ENCODE data around the gene SATL1. TPM values are rescaled to one million over a fixed set of nuclear protein-coding genes. Genes with fewer than 3 reads are reported as not detected.
"Not testable (repeated sequence)": the region's sequence is repeated elsewhere in the genome, so short reads cannot be mapped to it uniquely, and the experiment has no call there.

SATL1 gene
- total RNA-seq, 1 donor from 2014 or later = not detected

- H3K27me3 Mint-ChIP-seq = no peaks in the 10 kb centered on the region
- H3K9me3 Mint-ChIP-seq = no peaks in the 10 kb centered on the region
- no peak overlapping the region for H3K27ac Mint-ChIP-seq
- DNase-seq = no peak
- no peaks in the 10 kb centered on the region for H3K4me1 Mint-ChIP-seq
- no peak overlapping the region for H3K4me3 Mint-ChIP-seq
- no peaks in the 10 kb centered on the region for H3K36me3 Mint-ChIP-seq (ENCODE audit: low read depth)
- intact Hi-C loops (cut with micrococcal nuclease) = no loop called here
These were observed 102.6 kb downstream of the SATL1 start for GRCh38 chrX:85140964-85141363.

DNA sequence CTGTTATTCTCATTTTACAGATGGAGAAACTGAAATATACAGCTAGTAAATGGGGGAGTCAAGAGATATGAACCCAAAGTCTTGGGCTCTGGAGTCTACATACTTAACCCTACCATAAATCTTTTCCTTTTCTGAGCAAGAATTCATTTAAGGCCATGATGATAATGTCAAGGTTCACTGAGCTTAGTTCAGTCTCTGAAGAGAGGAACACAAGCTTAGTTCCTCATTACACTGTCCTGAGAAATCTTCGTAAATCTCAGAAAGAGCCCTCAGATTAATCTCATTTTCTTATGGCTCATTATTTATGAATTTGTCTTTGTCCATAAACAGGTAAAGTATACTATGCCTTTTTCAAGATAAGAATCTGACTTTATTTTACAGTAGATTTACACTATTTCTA is 104.2 kb downstream of the SATL1 start:
- intact Hi-C loops (cut with micrococcal nuclease) = no loop called here
- no peak overlapping the region for H3K4me3 Mint-ChIP-seq

DNA sequence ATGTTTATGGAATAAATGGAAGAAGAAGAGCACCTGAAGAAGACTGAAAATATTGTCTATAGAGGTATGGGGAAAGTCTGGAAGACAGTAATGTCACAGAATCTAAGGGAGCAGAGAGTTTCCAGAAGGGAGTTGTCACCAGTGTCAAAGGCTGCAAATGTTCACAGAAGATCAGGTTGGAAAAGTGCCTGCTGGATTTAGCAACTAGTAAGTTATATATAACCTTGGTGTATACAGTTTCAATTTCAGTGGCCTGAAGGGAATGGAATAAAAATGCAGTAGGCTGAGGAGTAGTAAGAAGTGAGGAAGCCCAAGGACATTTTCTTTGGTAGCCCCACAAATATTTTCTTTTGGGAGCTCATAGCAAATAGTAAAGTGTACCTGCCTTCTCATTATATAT is 107.2 kb downstream of the SATL1 start:
- Mint-ChIP-seq H3K27me3 (no peaks in the 10 kb centered on the region), H3K4me1 (no peaks in the 10 kb centered on the region), H3K27ac (no peak overlapping the region), H3K36me3 (ENCODE audit: low read depth) (no peaks in the 10 kb centered on the region), H3K9me3 (no peaks in the 10 kb centered on the region), H3K4me3 (no peak overlapping the region)
- intact Hi-C loops (cut with micrococcal nuclease) = no loop called here
- DNase-seq = no peak

More for the DNA sequence above, 104.2 kb downstream of the SATL1 start:
- no peak for DNase-seq
- Mint-ChIP-seq H3K27me3 (no peaks in the 10 kb centered on the region), H3K36me3 (ENCODE audit: low read depth) (no peaks in the 10 kb centered on the region), H3K9me3 (no peaks in the 10 kb centered on the region), H3K27ac (no peak overlapping the region), H3K4me1 (no peaks in the 10 kb centered on the region)

DNA sequence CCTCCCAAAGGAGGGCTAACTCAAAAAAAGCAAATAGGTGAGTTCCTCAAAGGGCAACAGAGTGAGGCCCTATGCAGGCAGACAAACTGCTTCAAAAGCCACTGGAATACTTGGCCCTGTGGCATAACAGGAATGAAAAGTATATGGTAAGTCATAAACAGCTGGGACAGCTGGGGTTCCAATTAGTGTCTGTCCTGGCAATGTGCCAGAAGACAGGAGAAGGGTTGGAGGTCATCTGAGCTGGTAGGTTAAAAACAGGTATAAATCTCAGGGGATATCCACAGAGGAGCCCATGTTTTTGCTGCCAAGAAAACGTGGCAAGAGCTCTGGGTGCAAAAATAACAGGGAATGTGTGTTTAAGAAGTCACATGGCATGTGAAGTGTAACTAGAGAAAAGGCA is 128.3 kb downstream of the SATL1 start:
- no peak overlapping the region for H3K27ac Mint-ChIP-seq
- H3K4me3 Mint-ChIP-seq = no peak overlapping the region
- intact Hi-C loops (cut with micrococcal nuclease) = no loop called here
- H3K36me3 Mint-ChIP-seq (ENCODE audit: low read depth) = no peaks in the 10 kb centered on the region
- H3K4me1 Mint-ChIP-seq = no peaks in the 10 kb centered on the region
- H3K9me3 Mint-ChIP-seq = no peaks in the 10 kb centered on the region
- no peaks in the 10 kb centered on the region for H3K27me3 Mint-ChIP-seq
- DNase-seq = no peak

GRCh38 chrX:85114776-85115175 is 128.8 kb downstream of the SATL1 start:
- no peak for DNase-seq
- Mint-ChIP-seq H3K27ac (no peak overlapping the region), H3K36me3 (ENCODE audit: low read depth) (no peaks in the 10 kb centered on the region), H3K9me3 (no peaks in the 10 kb centered on the region), H3K4me3 (no peak overlapping the region), H3K27me3 (no peaks in the 10 kb centered on the region), H3K4me1 (no peaks in the 10 kb centered on the region)
- intact Hi-C loops (cut with micrococcal nuclease) = no loop called here

DNA sequence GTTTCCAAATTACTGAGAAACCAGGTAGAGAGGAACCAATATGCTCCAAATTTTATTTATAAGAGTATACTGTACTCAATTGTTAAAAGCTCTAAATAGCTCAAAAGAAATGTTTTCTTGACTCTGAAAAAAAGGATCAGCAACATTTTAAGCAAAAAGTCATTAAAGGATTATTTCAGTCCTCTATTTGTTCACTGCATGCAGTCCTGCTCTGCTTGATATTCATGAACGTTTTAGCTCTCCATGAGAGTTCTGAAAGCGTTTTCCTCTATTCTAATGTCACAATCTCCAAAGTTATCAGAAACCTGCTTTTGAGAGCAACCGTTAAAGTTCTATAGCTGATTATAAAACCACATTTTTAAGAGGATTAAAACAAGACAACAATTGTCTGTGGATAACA is 129.4 kb downstream of the SATL1 start:
- Mint-ChIP-seq H3K9me3 (no peaks in the 10 kb centered on the region), H3K27me3 (no peaks in the 10 kb centered on the region), H3K27ac (no peak overlapping the region), H3K36me3 (ENCODE audit: low read depth) (no peaks in the 10 kb centered on the region), H3K4me1 (no peaks in the 10 kb centered on the region), H3K4me3 (no peak overlapping the region)
- intact Hi-C loops (cut with micrococcal nuclease) = no loop called here
- no peak for DNase-seq

DNA sequence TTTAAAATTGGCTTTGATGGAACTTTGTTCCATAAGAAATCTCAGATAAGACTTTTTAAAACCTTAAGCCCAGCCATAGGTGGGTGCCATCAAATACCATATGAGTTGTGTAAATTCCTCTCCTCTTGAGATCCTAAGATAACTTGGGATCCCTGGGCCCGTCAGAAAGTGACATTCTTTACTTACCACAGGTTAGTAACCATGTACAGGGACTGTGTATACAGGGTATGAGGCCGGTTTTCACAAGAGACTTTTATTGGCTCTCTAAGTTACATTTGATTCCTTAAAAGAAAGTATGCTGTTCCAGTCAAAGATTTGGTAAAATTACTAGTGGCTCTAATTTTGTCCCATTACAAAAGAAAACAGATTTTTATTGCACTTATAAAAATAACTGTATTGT is 129.8 kb downstream of the SATL1 start:
- no peaks in the 10 kb centered on the region for H3K9me3 Mint-ChIP-seq
- H3K27ac Mint-ChIP-seq = no peak overlapping the region
- no peak for DNase-seq

GRCh38 chrX:85112293-85112692 is 131.3 kb downstream of the SATL1 start:
- no peaks in the 10 kb centered on the region for H3K27me3 Mint-ChIP-seq
- DNase-seq = no peak
- no peaks in the 10 kb centered on the region for H3K36me3 Mint-ChIP-seq (ENCODE audit: low read depth)
- intact Hi-C loops (cut with micrococcal nuclease) = no loop called here
- no peaks in the 10 kb centered on the region for H3K4me1 Mint-ChIP-seq
- H3K4me3 Mint-ChIP-seq = no peak overlapping the region
- no peaks in the 10 kb centered on the region for H3K9me3 Mint-ChIP-seq
- no peak overlapping the region for H3K27ac Mint-ChIP-seq

More for the DNA sequence above, 129.8 kb downstream of the SATL1 start:
- intact Hi-C loops (cut with micrococcal nuclease) = no loop called here
- no peaks in the 10 kb centered on the region for H3K36me3 Mint-ChIP-seq (ENCODE audit: low read depth)
- no peaks in the 10 kb centered on the region for H3K27me3 Mint-ChIP-seq
- no peaks in the 10 kb centered on the region for H3K4me1 Mint-ChIP-seq
- H3K4me3 Mint-ChIP-seq = no peak overlapping the region

DNA sequence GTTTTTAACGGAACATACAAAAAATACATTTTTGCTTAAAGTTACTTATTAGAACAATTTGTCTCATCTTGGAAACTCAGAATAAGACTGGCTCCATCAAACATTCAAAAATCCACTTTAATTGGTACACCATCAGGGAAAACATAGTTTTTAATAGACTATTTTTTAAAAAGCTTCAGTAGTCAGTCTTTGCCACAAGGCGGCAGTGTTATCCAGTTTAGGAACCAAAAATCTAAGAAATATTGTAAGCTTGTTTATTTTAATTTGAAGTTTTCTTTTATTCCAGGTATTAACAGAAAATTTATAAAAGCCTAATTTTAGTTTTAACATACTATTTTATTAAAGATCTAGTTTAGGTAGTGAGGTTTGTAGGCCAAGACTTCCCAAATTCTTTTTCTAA is 132.2 kb downstream of the SATL1 start:
- H3K27ac Mint-ChIP-seq = no peak overlapping the region
- no peaks in the 10 kb centered on the region for H3K4me1 Mint-ChIP-seq
- H3K4me3 Mint-ChIP-seq = no peak overlapping the region
- DNase-seq = no peak
- H3K36me3 Mint-ChIP-seq (ENCODE audit: low read depth) = no peaks in the 10 kb centered on the region
- intact Hi-C loops (cut with micrococcal nuclease) = loop anchor here (2.0 kb wide), 1 partner anchor 433 kb away; no protein-coding TSS in a partner anchor
- H3K9me3 Mint-ChIP-seq = no peaks in the 10 kb centered on the region
- H3K27me3 Mint-ChIP-seq = no peaks in the 10 kb centered on the region

GRCh38 chrX:85109235-85109634 is 134.3 kb downstream of the SATL1 start:
- no peak overlapping the region for H3K4me3 Mint-ChIP-seq
- no peaks in the 10 kb centered on the region for H3K4me1 Mint-ChIP-seq
- no peak for DNase-seq
- no peak overlapping the region for H3K27ac Mint-ChIP-seq
- no peaks in the 10 kb centered on the region for H3K9me3 Mint-ChIP-seq
- no peaks in the 10 kb centered on the region for H3K27me3 Mint-ChIP-seq
- no peaks in the 10 kb centered on the region for H3K36me3 Mint-ChIP-seq (ENCODE audit: low read depth)
- intact Hi-C loops (cut with micrococcal nuclease) = no loop called here

DNA sequence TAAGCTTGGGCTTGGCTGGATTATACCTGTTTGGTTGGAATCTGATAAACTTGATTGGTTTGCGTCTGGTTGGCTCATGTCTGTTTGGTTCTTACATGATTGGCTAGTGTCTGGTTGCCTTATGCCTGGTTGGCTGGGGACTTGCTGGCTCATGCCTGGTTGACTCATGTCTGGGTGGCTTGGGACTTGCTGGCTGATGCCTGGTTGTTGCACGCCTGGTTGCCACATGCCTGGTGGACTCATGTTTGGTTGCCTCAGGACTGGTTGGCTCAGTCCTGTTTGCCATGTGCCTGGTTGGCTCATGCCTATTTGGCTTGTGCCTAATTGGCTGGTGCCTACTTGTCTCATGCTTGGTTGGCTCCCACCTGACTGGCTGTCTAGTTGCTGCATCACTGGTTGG is 135.4 kb downstream of the SATL1 start:
- DNase-seq = no peak
- no peaks in the 10 kb centered on the region for H3K27me3 Mint-ChIP-seq
- no peaks in the 10 kb centered on the region for H3K4me1 Mint-ChIP-seq
- intact Hi-C loops (cut with micrococcal nuclease) = no loop called here
- no peak overlapping the region for H3K27ac Mint-ChIP-seq
- no peaks in the 10 kb centered on the region for H3K36me3 Mint-ChIP-seq (ENCODE audit: low read depth)
- no peak overlapping the region for H3K4me3 Mint-ChIP-seq
- H3K9me3 Mint-ChIP-seq = no peaks in the 10 kb centered on the region

- intact Hi-C loops (cut with micrococcal nuclease) = no loop called here
- Mint-ChIP-seq H3K27ac (no peak overlapping the region), H3K9me3 (no peaks in the 10 kb centered on the region), H3K4me1 (no peaks in the 10 kb centered on the region), H3K4me3 (no peak overlapping the region), H3K36me3 (ENCODE audit: low read depth) (no peaks in the 10 kb centered on the region), H3K27me3 (no peaks in the 10 kb centered on the region)
- no peak for DNase-seq
These were observed 136.2 kb downstream of the SATL1 start for GRCh38 chrX:85107407-85107806.

- DNase-seq = no peak
- H3K27me3 Mint-ChIP-seq = no peaks in the 10 kb centered on the region
- peaks cover 20% of the 10 kb centered on the region for H3K36me3 Mint-ChIP-seq (ENCODE audit: low read depth)
- H3K9me3 Mint-ChIP-seq = no peaks in the 10 kb centered on the region
- intact Hi-C loops (cut with micrococcal nuclease) = loop anchor here (10.0 kb wide), 1 partner anchor 455 kb away; no protein-coding TSS in a partner anchor
- H3K4me1 Mint-ChIP-seq = no peaks in the 10 kb centered on the region
- H3K4me3 Mint-ChIP-seq = no peak overlapping the region
- H3K27ac Mint-ChIP-seq = no peak overlapping the region
These were observed 154.2 kb downstream of the SATL1 start for GRCh38 chrX:85089321-85089840.

DNA sequence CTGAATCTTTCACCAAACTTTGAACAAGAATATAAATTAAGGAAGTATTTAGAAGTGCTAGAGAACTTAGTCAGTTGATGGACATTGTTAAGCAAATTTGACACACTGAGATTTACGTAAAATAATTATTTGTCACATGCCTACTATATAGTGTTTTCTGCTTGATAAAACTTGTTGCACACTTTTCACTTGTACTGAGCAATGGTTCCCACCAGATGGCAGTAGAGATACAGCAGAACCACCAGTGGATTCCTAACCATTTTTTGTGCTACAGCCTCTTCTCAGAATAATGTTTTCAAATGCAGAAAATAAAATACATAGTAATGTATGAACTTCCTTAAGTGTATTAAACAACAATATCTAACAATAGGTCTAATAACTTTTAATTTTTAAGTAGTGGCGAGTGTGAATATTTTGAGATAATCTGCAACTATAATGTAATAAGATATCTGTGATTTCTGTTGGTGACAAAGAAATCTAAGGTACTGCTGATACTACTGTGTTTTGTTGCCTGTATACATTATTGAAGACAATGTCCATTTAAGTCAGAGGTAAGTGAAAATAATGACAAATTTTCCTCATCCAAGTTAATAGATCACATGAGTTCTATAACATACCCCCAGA is 158.7 kb downstream of the SATL1 start:
- no peaks in the 10 kb centered on the region for H3K4me1 Mint-ChIP-seq
- DNase-seq = peak; percentile 63
- H3K9me3 Mint-ChIP-seq = peaks cover 3% of the 10 kb centered on the region
- no peak overlapping the region for H3K27ac Mint-ChIP-seq
- H3K27me3 Mint-ChIP-seq = no peaks in the 10 kb centered on the region
- peaks cover 16% of the 10 kb centered on the region for H3K36me3 Mint-ChIP-seq (ENCODE audit: low read depth)
- H3K4me3 Mint-ChIP-seq = no peak overlapping the region
- intact Hi-C loops (cut with micrococcal nuclease) = loop anchor here (10.0 kb wide), 1 partner anchor 460 kb away; no protein-coding TSS in a partner anchor

- DNase-seq; H3K9me3 Mint-ChIP-seq; H3K4me1 Mint-ChIP-seq; H3K27ac Mint-ChIP-seq; intact Hi-C loops (cut with micrococcal nuclease); H3K27me3 Mint-ChIP-seq; H3K4me3 Mint-ChIP-seq: not testable (repeated sequence)
- peaks cover 25% of the 10 kb centered on the region for H3K36me3 Mint-ChIP-seq (ENCODE audit: low read depth)
These were observed 166.3 kb downstream of the SATL1 start for GRCh38 chrX:85077247-85077646.
